Body of pancreas (tissue), 4 donors: ENCODE data around the gene ZFYVE16.

Experiments
- POLR2A ChIP-seq, 3 donors: fragments of 450-650 bp; IDR thresholded peaks; one replicate each; pipeline ENCODE4 v1.6.1; 2016; ENCODE audit warnings: antibody characterized with exemption in 3 of 3, mild to moderate bottlenecking in 2 of 3
- TF ChIP-seq, protein P1 (sequence below), 7 experiments: fragments of 450-650 bp in 4 of 7; fragments of 200-600 bp in 3 of 7; sonication (generic) in 3 of 7; IDR thresholded peaks; one replicate each; pipeline ENCODE4 v1.5.1; 2016 to 2019; ENCODE audit warnings: antibody characterized with exemption in 7 of 7

DNA sequence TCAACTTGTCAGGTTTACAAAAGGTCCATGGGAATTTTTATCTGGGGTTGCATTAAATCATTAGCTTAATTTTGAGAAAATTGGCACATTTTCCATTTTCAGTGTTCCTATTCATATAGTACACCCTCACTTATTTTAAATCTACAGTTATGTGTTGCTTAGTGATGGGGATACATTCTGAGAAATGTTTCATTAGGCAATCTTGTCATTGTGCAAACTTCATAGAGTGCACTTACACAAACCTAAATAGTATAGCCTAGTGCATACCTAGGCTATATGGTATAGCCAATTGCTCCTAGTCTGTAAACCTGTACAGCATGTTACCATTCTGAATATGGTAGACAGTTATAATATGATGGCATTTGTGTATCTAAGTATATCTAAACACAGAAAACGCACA is 60.3 kb downstream of the ZFYVE16 start:
- TF ChIP-seq POLR2A (IDR thresholded peaks at IDR 0.05) = no peak
- TF ChIP-seq, protein P1, sequence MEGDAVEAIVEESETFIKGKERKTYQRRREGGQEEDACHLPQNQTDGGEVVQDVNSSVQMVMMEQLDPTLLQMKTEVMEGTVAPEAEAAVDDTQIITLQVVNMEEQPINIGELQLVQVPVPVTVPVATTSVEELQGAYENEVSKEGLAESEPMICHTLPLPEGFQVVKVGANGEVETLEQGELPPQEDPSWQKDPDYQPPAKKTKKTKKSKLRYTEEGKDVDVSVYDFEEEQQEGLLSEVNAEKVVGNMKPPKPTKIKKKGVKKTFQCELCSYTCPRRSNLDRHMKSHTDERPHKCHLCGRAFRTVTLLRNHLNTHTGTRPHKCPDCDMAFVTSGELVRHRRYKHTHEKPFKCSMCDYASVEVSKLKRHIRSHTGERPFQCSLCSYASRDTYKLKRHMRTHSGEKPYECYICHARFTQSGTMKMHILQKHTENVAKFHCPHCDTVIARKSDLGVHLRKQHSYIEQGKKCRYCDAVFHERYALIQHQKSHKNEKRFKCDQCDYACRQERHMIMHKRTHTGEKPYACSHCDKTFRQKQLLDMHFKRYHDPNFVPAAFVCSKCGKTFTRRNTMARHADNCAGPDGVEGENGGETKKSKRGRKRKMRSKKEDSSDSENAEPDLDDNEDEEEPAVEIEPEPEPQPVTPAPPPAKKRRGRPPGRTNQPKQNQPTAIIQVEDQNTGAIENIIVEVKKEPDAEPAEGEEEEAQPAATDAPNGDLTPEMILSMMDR (IDR thresholded peaks at IDR 0.05) = no peak
